GF-D8 (cell line): ENCODE data around the gene USP2.

ENCODE experiments used
- DNase-seq: peaks from one replicate; lab custom pipeline; 2025; lab: John Stamatoyannopoulos, UW

USP2 gene

DNA sequence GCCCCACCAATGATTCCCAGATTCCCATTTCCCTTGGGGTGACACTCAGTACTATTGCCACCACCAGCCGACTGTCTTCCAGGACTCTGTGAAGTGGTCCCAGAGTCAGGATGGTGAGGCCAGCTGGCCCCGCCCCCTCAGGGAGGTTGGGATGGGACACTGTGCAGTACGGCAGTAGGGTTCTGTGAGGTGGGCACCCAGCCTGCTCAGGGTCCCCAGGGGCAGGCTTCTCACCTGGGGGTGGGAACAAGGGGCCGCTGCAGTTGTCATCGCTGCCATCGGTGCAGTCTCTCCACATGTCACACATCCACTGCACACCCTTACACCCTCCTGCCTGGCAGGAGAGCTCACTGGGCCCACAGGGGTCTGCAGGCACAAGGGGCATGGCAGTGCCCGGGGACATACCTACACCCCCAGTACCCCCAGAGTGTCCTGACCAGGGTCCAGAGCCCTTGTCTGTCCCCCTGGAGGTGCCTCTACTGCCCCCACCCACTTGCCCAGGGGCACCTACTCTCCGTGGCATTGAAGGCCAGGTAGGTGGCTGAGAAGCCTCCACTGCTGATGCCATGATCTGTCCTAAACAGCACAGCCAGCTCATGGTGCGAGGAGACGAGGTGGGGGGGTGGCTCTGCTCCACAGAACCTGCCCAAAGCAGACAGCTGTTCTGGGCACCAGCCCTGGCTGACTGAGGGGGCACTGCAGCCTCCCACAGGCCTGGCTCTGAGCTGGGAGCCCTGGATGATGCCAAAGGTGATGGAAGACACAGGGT, 38.9 kb downstream of the USP2 start:
- no peak for DNase-seq

DNA sequence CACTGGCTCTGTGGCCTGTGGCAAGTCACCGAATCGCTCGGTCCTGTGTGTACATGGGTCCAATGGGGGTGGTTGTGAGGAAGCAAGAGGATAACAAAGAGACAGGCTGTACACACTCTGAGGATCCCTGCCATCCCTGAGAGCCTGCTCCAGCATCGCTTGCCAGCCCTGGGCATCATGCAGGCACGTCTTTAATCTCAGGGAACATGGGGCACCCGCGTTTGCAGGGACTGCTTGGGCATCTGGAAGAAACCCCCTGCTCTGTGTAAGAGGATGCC, 39.5 kb downstream of the USP2 start:
- DNase-seq, result no peak

DNA sequence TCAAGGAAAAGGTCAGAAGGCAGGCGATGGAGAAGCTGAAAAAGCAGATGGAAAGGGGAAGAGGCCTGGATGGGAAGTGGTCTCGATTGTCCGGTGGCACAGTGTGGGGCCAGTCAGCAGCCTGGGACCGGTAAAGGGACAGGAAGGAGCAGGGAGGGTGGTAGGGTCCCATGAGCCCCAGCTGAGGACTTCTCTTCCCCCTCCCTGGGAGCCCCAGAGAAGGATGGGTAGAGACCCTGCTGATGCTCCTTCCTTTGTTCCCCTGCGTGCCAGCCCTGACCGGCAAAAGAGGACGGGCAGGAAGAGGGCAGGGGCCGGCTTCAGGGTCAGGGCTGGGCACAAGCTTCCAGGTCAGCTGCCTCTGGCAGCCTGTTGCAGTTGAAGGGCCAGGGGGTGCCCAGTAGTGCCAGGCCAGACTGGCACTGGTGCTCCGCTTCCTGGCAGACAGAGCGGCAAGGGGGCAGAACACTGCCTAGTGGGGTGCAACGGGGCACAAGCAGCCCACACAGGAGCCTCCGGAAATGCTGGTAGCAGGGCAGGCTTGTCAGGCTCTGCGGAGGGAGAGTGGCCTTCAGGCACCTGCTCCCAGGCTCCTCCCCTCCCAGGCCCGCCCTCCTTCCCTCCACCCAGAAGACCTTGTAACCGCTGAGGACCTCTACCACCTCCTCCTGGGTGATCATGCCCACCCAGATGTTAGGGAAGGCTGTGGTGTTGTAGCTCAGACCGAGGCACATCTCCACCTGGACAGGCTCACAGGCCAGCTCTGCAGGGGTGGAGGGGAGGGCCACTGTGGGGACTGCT, 40.1 kb downstream of the USP2 start:
- DNase-seq, result no peak

DNA sequence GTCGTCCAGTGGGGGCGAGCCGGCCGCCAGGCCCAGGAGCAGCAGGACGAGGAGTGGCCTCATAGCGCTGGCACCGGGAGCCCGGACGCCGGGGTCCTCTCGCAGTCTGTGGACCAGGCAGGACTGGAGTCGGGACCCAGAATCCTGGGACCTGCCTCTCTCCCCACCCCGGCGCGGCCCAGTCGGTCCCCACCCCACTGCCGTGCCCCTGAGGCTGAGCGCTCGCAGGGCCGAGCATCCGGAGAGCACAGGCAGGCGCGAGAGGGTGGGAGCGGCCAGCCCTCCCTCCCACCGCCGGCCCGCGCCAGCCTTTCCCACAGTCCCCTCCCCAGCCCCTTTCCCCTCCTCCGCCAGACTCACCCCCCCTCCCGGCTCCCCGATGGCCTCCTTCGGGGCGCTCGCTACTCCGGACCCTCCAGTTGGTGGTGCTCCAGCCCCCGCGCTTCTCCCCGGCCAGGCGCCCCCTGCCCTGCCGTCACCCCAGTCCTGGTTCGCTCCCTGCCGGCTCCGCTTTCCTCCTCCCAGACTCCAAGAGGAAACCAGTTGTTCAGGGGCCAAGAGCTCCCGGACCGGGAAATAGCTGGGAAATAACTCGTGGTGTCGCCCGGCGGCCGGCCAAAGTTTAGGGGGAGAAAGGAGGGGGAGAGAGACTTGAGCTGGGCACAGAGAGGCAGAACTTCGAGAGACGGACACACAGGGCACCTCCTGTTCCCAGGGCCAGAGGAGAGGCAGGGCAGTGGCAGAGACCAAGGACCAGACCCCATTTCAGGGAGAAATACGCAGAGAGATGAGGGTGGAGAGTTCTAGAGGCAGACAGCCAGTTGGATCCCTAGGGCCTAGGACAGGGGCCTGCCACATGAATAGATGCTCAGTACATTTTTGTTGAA, 40.9 kb downstream of the USP2 start, which contains the start of gene C1QTNF5:
TSS of gene C1QTNF5 (minus strand) at position 549 of the 887 bp plus-strand sequence. CDS start at position 63, 486 bp downstream.
- no peak for DNase-seq

DNA sequence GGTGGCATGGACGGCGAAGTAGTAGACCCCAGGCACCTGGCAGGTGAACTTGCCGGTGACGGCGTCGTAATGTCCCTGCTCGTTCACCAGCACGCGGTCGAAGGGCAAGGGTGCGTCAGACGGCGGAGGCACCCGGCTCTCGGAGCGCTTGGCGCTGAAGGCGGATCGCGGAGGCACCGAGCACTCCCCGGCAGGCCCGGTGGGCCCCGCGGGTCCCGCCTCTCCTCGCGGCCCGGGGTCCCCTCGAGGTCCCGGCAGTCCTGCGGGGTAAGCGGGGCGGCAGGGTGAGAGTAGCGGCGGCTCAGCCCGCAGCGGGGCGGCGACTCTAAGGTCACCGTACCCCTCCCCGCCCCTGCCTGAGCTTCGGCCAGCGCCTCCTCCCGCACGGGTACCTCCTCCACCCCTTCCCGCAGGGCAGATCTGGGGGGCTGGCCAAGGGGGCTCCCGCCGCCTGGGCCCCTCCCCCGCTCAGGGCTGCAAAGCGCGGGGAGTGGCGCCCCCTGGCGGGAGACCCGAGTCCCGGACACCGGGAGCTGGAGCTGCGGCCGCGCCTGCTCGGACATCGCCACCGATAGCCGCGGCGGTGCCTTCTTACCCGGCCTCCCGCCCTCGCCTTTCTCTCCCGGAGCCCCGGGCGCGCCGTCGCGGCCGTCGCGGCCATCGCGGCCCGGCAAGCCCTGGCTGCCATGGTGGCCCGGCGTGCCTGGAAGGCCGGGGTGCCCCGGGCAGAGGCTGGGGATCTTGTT, 41.7 kb downstream of the USP2 start:
- no peak for DNase-seq

DNA sequence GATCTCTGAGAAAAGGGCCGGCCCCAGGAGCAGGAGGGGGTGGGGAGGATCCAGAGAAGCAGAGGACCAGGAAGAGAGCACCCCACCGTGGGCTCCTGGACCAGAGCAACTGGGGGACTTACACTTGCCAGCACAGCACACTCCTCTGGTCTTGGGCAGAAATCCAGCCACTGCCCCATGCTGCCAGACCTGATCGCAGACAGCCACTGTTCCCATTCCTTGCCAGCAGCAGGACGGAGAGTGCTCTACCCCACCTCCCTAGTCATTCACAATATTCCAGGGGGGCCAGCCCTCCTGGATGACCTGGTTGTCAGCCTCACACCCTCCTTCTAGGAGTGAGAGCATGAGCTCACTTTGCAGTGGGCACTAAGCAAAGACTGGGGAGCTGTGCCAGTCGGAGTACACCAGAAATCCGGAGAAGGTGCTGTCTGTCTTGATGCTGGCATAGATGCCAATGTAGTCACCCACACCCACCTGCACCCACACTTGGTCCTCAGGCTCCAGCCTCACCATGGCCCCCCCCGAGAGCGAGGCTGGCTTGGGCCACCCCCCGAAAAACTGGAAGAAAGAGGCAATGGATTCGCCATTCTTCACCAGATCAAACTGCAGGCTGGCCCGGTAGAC, 42.4 kb downstream of the USP2 start:
- DNase-seq, result no peak

DNA sequence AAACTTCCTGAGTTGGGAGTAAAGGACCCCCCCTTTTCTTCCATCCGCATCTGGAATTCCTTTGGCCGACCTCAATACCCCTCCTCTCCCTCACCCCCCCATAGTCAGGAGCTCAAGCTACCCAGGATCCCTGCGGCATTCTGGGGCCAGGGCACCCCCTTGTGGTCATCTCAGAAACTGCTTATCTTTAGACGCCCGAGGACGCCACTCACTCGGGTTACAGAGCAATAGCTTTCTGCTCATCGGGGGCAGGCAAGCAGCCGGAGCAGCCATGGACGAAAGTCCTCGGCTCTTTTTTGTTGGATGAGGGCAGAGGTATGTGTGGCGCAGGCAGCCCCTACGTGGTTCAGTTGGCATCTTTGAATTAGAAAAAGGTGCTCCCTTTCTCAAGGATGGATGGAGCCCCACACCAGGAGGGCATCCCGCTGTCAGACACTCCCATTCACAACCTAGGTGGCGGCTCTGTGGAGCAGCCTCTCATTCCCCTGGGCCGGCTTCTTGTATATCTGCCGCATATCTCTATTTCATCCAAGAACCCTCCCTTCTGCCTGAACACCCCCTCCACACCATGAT, 43.1 kb downstream of the USP2 start:
- peak; percentile 59 for DNase-seq

DNA sequence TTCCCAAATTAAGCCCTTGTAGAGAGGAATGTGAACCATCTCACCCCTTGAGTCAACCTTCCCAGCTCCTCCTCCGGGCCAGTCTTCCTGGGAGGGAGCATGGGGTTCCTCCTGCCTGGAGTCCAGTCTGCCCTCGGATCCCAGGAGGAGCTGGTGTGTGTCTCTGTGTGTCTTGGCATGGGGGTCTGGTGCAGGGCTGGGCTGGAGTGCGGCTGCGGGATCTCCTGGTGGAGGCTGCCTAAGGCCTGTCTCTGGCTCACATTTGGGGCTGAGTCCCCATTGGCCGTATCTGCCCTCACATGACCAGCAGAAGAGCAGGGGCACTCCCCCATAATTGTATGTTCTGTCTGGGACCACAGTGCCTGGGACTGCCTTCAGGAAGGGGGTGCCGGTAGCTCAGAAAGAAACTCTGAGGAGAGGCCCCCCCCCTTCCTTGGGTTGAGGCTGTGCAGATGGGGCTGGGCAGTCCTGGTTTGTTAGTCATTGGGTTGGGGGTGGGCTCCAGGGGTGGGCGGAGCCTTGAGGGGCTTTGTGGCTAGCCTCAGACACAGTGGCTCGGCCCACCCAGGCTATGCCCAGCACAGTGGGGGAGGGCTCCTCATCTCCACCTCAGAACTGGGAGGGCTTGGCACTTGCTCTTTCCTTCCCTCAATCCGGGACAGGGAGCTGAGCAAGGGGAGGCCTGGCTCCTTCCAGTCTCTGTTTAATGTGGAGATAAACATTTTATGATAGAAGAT, 43.7 kb downstream of the USP2 start:
- DNase-seq, result no peak

DNA sequence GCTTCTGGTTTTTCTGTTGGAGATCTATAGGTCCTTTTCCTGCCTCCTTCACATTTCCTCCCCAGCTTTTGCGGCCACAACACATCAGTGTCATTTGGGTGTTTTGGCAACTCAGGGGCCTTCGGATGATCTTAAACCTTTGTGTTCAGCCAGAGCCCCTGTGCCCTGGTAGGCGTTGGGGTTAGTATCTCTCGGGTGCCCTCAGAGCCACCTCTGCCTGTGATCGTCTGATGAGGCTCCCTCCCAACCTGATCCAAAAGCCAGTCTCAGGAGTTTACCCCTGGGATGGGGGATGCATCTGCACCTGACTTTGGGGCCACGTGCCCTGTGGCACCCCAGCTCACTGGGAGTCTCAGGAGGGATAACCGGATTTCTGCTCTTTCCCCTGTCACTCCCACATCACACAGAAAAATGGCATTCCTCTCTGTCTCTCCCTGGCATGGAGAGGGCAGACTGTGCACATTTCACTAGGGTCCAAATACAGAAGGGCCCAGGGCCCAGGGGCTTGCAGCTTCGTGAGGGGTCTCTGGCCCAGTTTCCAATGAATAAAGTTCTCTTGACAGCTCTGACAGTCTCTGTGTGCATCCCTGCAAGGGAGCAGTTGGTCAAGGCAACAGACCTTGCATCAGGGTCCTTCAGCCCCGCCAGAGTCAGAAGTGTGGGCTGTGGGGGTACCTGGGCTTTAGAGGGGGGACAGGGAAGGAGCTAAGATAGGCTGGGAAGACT, 44.6 kb downstream of the USP2 start:
- no peak for DNase-seq

DNA sequence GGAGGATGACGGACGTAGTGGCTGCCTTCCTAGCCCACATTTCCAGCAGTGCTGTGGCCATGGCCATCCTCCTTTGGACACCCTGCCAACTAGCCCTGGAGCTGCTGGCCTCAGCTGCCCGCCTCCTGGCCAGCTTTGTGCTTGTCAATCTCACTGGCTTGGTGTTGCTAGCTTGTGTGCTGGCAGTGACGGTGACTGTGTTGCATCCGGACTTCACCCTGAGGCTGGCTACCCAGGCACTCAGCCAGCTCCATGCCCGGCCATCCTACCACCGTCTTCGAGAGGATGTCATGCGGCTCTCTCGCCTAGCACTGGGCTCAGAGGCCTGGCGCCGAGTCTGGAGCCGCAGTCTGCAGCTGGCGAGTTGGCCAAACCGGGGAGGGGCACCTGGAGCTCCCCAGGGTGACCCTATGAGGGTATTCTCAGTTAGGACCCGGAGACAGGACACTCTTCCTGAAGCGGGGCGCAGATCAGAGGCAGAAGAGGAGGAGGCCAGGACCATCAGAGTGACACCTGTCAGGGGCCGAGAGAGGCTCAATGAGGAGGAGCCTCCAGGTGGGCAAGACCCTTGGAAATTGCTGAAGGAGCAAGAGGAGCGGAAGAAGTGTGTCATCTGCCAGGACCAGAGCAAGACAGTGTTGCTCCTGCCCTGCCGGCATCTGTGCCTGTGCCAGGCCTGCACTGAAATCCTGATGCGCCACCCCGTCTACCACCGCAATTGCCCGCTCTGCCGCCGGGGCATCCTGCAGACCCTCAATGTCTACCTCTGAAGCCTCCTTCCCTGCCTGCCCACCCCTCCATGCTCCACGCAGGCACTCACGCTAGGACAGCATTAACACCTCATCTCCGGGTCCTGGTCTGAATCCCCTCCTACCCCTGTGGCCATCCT, 45.6 kb downstream of the USP2 start:
- DNase-seq, result no peak

DNA sequence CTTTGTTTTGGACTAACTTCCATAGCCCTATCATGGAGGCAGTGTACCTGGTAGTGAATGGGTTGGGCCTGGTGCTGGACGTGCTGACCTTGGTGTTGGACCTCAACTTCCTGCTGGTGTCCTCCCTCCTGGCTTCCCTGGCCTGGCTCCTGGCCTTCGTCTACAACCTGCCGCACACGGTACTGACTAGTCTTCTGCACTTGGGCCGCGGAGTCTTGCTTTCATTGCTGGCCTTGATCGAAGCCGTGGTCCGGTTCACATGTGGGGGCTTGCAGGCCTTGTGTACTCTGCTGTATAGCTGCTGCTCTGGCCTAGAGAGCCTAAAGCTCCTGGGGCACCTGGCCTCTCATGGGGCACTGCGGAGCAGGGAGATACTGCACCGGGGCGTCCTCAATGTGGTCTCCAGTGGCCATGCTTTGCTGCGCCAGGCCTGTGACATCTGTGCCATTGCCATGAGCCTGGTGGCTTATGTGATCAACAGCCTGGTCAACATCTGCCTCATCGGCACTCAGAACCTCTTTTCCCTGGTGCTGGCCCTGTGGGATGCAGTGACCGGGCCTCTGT, 46.3 kb downstream of the USP2 start:
- no peak for DNase-seq

DNA sequence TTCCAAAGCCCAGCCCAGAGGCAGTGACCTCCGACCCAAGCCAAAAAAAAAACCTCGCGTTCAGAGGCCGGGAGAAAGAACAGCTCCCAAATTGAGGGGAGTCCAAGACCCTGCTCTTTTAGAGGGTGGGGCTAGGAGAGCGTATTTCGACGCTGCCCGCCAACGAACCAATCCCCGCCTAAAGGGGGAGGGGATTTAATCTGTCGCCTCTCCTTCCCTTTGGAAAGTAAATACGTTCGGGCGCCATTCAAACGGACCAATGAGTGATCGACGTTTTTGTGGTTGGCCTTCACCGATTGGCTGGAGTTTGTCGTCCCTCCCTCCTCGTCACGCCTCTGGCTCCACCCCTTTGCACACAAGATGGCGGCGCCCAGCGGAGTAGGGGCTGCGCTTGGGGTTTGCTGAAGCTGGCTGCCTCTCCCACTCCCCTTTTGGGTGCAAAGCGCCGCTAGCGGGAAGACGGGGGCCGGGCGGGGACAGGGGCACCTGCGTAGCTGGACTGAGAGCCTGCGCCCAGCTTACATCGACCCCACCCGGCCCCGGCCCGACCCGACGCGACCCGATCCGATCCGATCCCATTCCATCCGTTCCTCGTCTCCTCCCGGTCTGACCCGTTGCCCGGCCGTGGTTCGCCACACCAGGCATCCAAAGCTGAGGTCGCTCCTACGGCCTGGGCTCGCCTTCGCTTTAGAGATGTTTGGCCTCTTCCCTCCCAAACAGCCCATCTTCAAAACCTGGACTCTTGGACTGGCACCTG, 47.1 kb downstream of the USP2 start, which contains the start of gene RNF26:
TSS of gene RNF26 (plus strand) at position 354 of the 757 bp plus-strand sequence. CDS start 596 bp downstream, outside the sequence.
- peak; percentile 100 for DNase-seq

DNA sequence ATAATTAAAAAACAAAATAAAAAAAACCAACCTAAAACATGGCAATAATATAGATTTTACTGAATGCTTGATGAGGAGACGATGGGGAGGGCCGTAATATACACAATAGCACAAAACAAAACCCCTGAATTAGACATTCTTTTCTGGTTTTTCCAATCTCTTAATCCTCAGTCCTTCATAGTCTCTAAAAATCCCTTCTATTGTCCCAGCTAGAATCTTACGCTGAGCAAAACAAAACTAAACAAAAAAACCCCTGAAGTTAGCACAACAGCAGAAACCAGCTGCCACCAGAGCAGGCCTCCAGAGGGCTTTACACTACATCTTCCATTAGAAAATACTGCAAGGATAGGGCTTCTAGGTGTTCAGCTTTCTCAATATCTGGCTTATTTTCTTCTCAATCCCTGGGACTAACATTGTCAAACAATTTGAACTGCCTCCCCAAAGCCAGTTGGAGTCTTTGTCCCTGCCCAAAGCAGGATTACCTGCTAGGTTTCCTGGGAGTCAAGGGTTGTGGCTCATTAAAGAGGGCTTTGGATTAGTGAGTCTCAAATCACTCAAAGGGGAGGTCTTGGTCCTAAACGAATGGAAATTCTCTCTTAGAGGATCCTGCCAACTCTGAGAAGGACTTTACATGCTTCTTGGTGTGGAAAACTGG, 49.3 kb downstream of the USP2 start:
- DNase-seq, result no peak

DNA sequence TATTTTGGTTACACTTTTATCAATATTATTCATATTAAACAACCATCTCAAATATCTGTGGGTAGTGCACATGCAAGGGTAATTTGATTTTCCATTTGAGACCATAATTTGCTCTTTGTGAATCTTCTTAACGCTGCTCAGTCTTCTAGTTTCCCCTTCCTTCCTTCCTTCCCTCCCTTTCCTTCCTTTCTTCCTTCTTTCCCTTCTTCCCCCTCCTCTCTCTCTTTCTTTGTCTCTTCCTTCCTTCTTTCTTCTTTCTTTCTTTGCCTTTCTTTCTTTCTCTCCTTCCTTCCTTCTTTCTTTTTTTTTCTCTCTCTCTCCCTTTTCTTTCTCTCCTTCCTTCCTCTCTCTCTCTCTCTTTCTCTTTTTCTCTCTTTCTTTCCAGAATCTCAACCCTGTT, 51.3 kb downstream of the USP2 start:
- no peak for DNase-seq

DNA sequence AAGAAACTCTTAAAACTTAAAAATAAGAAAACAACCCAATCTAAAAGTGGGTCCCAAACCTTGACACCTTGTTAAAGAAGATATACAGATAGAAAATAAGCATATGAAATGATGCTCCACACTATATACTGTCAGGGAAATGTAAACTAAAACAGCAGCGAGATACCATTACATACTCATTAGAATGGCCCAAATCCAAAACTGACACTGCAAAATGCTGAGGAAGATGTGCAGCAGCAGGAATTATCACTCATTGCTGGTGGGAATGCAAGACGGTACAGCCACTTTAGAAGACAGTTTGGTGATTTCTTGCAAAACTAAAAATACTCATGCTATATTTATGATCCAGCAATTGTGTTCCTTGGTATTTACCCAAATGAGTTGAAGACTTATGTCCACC, 52.2 kb downstream of the USP2 start:
- DNase-seq, result no peak

DNA sequence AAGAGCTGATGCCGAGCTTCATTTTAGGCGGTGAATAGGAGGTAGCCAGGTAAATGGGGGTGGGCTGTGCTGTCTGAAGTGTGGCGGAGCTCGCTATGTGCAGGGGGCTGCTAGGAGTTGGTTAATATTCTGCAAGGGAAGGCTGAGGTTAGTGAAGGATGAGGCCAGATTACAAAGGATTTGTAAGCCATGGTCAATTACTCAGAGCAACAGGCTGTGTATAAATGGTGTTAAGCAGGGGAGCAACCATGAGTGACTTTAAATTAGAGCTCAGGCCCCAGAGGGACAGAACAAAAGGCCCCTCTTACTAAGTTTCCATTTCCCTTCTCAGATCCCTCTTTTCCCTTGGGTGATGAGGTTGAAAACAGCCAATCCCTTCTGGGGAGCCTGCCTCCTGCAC, 57.3 kb downstream of the USP2 start:
- no peak for DNase-seq

DNA sequence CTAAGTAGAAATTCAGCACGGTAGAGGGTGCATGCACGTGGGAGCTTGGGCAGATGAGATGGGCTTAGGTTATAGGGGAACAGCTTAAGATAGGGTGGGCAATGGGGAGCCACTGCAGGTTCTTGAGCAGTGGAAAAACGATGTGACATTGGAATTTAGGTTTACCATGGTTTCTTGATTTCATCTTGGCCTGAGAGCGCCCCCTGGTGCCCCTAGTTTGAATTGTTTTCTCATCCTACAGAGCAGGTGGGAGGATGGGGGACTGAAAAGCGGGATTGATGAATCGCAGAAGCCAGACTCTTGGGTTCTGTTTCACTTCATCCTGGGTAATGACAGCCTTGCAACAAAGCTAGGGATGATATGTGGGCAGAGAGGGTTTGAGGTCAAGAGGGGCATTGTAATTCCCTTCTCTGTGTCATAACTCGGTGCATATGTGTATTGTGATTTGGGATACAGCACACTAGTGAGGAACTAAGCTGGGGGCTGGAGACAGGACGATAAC, 57.9 kb downstream of the USP2 start:
- DNase-seq, result peak; percentile 53
